CD14-positive monocyte (primary cell): ENCODE data around the gene CFAP70. TPM values are rescaled to one million over a fixed set of nuclear protein-coding genes. Genes with fewer than 3 reads are reported as not detected.

Experiments
- DNase-seq, 3 donors: peaks; one replicate each; pipeline ENCODE4 v3.0.0-alpha.2; 2011 to 2022
- H2AFZ ChIP-seq: 2 replicates; pipeline ENCODE4 v1.6.0; 2012; ENCODE audit warnings: mild to moderate bottlenecking, low read depth, low read length, inconsistent platforms; ENCODE audit not compliant: insufficient read depth, poor library complexity, severe bottlenecking
- H3K27ac ChIP-seq, 2 donors: 1 replicate in 1 of 2; 2 replicates in 1 of 2; pipeline ENCODE4 v1.5.1; 2012 to 2013; ENCODE audit warnings: low read length in 2 of 2, control low read depth in 1 of 2, inconsistent platforms in 1 of 2, low read depth in 1 of 2, mild to moderate bottlenecking in 1 of 2
- H3K27me3 ChIP-seq, 2 donors: one replicate each; pipeline versions ENCODE4 v1.6.0 to v1.6.1; 2011 to 2013; ENCODE audit warnings: low read length in 2 of 2; ENCODE audit not compliant: control insufficient read depth in 2 of 2, insufficient read depth in 2 of 2
- H3K36me3 ChIP-seq, 2 donors: replicated peaks in 1 of 2; 1 replicate in 1 of 2; 2 replicates in 1 of 2; pipeline versions ENCODE4 v1.5.1 to v1.6.1; 2012 to 2013; ENCODE audit warnings: low read length in 2 of 2, control low read depth in 1 of 2, inconsistent platforms in 1 of 2, mild to moderate bottlenecking in 1 of 2; ENCODE audit not compliant: insufficient read depth in 2 of 2, control insufficient read depth in 1 of 2
- H3K4me1 ChIP-seq, 2 donors: 1 replicate in 1 of 2; 2 replicates in 1 of 2; pipeline versions ENCODE4 v1.5.1 to v1.6.1; 2012 to 2013; ENCODE audit warnings: low read length in 2 of 2, control low read depth in 1 of 2, inconsistent platforms in 1 of 2, mild to moderate bottlenecking in 1 of 2, moderate library complexity in 1 of 2; ENCODE audit not compliant: insufficient read depth in 2 of 2, control insufficient read depth in 1 of 2
- H3K4me2 ChIP-seq: replicated peaks from 2 replicates; pipeline ENCODE3; 2012; ENCODE audit warnings: low read length, moderate library complexity, mild to moderate bottlenecking; ENCODE audit not compliant: poor library complexity, severe bottlenecking; ENCODE audit errors: extremely low read depth
- H3K4me3 ChIP-seq, 3 experiments: fragments of 200-600 bp in 1 of 3; sonication (generic) in 1 of 3; replicated peaks in 1 of 3; 1 replicate in 2 of 3; 2 replicates in 1 of 3; pipeline ENCODE4 v1.5.1; 2011 to 2013; ENCODE audit warnings: low read length in 3 of 3, mild to moderate bottlenecking in 3 of 3, control low read depth in 2 of 3, low read depth in 2 of 3, inconsistent platforms in 1 of 3, moderate library complexity in 1 of 3
- H3K79me2 ChIP-seq: 2 replicates; pipeline ENCODE4 v1.6.0; 2012; ENCODE audit warnings: mild to moderate bottlenecking, control low read depth, inconsistent platforms, low read length, moderate library complexity; ENCODE audit not compliant: insufficient read depth
- H3K9ac ChIP-seq: 2 replicates; pipeline ENCODE4 v1.6.0; 2017; ENCODE audit warnings: low read length, mild to moderate bottlenecking; ENCODE audit not compliant: insufficient read depth, poor library complexity, severe bottlenecking
- H3K9me3 ChIP-seq, 2 donors: replicated peaks in 1 of 2; 1 replicate in 1 of 2; 2 replicates in 1 of 2; pipeline versions ENCODE4 v1.5.1 to v1.6.1; 2012 to 2013; ENCODE audit warnings: low read length in 2 of 2, control low read depth in 1 of 2; ENCODE audit not compliant: control insufficient read depth in 1 of 2, insufficient read depth in 1 of 2
- H4K20me1 ChIP-seq: 2 replicates; pipeline ENCODE4 v1.6.0; 2012; ENCODE audit warnings: mild to moderate bottlenecking, low read length, control low read depth, moderate library complexity; ENCODE audit not compliant: insufficient read depth
- H3K27ac Mint-ChIP-seq, 7 donors: one replicate each; pipeline ENCODE4 v1.8.0; 2020; ENCODE audit warnings: mild to moderate bottlenecking in 7 of 7, mixed read lengths in 7 of 7, moderate library complexity in 6 of 7, inconsistent platforms in 2 of 7
- H3K27me3 Mint-ChIP-seq, 3 donors: one replicate each; pipeline ENCODE4 v1.8.0; 2021 to 2022; ENCODE audit warnings: low read depth in 3 of 3, mild to moderate bottlenecking in 3 of 3, mixed read lengths in 3 of 3, moderate library complexity in 3 of 3, inconsistent platforms in 1 of 3
- H3K36me3 Mint-ChIP-seq, 2 donors: one replicate each; pipeline ENCODE4 v1.8.0; 2020; ENCODE audit warnings: mixed read lengths in 2 of 2, inconsistent platforms in 1 of 2, mild to moderate bottlenecking in 1 of 2
- H3K4me1 Mint-ChIP-seq: one replicate; pipeline ENCODE4 v1.8.0; 2020; ENCODE audit warnings: mild to moderate bottlenecking, mixed read lengths
- H3K4me3 Mint-ChIP-seq, 2 donors: one replicate each; pipeline ENCODE4 v1.8.0; 2020; ENCODE audit warnings: mild to moderate bottlenecking in 2 of 2, mixed read lengths in 2 of 2, moderate library complexity in 1 of 2
- H3K9me3 Mint-ChIP-seq, 7 donors: one replicate each; pipeline ENCODE4 v1.8.0; 2020 to 2022; ENCODE audit warnings: mixed read lengths in 7 of 7, mild to moderate bottlenecking in 6 of 7, moderate library complexity in 6 of 7, inconsistent platforms in 2 of 7
- WGBS: methylation state at CpG from one replicate; pipeline ENCODE4 v1.1.5; 2013; ENCODE audit warnings: missing lambda C conversion rate; ENCODE audit not compliant: insufficient coverage; 5-methylcytosine and 5-hydroxymethylcytosine counted together
- intact Hi-C, 2 donors: fragments of 100-400 bp; cut with micrococcal nuclease; formaldehyde crosslinking; loops; one replicate each; pipeline versions ENCODE4 v1.15.0 to v1.15.1; 2023
- polyA plus RNA-seq, 3 donors: library from polyadenylated mRNA; depleted of rRNA in 1 of 3; unstranded in 2 of 3; stranded (reverse) in 1 of 3; fragments of 300-500 nt in 2 of 3; fragments of >200 nt in 1 of 3; fragmentation: Illumina TruSeq in 2 of 3; gene quantifications; 1 replicate in 2 of 3; 2 replicates in 1 of 3; pipeline ENCODE4 v1.2.3, GENCODE V29; 2012 to 2021
- TF ChIP-seq, protein P1 (sequence below): fragments of 200-600 bp; IDR thresholded peaks from one replicate; pipeline ENCODE4 v1.8.0; 2022; ENCODE audit warnings: antibody characterized with exemption, mild to moderate bottlenecking

The CFAP70 gene
- polyA plus RNA-seq, 3 donors, result 0.13 to 1.1 TPM; not detected in 1

DNA sequence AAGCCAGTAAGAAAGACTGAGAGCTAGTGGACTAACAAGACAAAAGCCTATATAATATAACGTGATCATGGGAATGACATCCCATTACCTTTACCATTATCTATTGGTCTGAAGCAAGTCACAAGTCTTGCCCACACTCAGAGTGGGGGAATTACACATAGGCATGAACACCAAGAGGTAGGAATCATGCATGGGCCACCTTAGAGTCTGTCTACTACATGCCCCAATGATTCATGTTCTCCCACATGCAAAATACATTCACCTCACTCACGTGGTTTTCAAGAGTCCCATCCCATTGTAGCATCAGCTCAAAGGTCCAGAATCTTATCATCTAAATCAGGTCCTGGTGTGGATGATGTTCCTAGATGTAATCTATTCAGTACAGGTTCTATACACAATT lies 141.0 kb downstream of the CFAP70 start:
- H3K9me3 Mint-ChIP-seq, result peaks cover 0 to 2% (median 0%) of the 10 kb centered on the region in 7 donors
- no peak for DNase-seq
- Histone ChIP-seq H3K9me3 (no peaks in the 10 kb centered on the region), H3K79me2 (no peaks in the 10 kb centered on the region), H3K27ac (no peak overlapping the region), H3K4me1 (no peaks in the 10 kb centered on the region), H3K9ac (no peak overlapping the region), H3K27me3 (no peaks in the 10 kb centered on the region), H3K4me2 (no peak overlapping the region), H3K4me3 (no peak overlapping the region), H3K36me3 (peaks cover 17 to 47% of the 10 kb centered on the region in 2 donors), H4K20me1 (no peaks in the 10 kb centered on the region), H2AFZ (no peak overlapping the region)
- no peaks in the 10 kb centered on the region for H3K27me3 Mint-ChIP-seq
- no peak overlapping the region for H3K27ac Mint-ChIP-seq
- H3K36me3 Mint-ChIP-seq, result peaks cover 60 to 67% of the 10 kb centered on the region in 2 donors
- intact Hi-C loops, result no loop called here
- H3K4me1 Mint-ChIP-seq, result no peaks in the 10 kb centered on the region
- TF ChIP-seq, protein P1, sequence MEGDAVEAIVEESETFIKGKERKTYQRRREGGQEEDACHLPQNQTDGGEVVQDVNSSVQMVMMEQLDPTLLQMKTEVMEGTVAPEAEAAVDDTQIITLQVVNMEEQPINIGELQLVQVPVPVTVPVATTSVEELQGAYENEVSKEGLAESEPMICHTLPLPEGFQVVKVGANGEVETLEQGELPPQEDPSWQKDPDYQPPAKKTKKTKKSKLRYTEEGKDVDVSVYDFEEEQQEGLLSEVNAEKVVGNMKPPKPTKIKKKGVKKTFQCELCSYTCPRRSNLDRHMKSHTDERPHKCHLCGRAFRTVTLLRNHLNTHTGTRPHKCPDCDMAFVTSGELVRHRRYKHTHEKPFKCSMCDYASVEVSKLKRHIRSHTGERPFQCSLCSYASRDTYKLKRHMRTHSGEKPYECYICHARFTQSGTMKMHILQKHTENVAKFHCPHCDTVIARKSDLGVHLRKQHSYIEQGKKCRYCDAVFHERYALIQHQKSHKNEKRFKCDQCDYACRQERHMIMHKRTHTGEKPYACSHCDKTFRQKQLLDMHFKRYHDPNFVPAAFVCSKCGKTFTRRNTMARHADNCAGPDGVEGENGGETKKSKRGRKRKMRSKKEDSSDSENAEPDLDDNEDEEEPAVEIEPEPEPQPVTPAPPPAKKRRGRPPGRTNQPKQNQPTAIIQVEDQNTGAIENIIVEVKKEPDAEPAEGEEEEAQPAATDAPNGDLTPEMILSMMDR, result no peak
- no peak overlapping the region for H3K4me3 Mint-ChIP-seq
- no CpG with 5 or more reads among the region's 2 CpGs for WGBS

DNA sequence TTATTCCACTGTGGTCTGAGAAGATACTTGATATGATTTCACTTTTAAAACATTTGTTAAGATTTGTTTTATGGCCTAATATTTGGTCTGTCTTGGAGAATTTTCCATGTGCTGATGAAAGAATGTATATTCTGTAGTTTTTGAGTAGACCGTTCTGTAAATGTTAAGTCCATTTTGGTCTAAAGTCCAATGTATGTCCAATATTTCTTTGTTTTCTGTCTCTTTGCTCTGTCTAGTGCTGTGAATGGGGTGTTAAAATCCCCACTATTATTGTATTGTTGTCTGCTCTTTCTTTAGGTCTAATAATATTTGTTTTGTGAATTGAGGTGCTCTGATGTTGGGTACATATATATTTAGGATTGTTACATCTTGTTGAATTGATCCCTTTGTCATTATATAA lies 142.9 kb downstream of the CFAP70 start:
- intact Hi-C loops, result no loop called here
- Histone ChIP-seq H2AFZ (no peak overlapping the region), H3K36me3 (peaks cover 19 to 62% of the 10 kb centered on the region in 2 donors), H4K20me1 (no peaks in the 10 kb centered on the region), H3K27me3 (no peaks in the 10 kb centered on the region), H3K79me2 (no peaks in the 10 kb centered on the region), H3K9ac (no peak overlapping the region), H3K4me1 (no peaks in the 10 kb centered on the region), H3K27ac (no peak overlapping the region), H3K4me2 (no peak overlapping the region), H3K9me3 (no peaks in the 10 kb centered on the region), H3K4me3 (no peak overlapping the region)
- no CpG with 5 or more reads among the region's 1 CpG for WGBS
- TF ChIP-seq, protein P1, result no peak
- Mint-ChIP-seq H3K4me3 (no peak overlapping the region), H3K36me3 (peaks cover 57 to 60% of the 10 kb centered on the region in 2 donors), H3K4me1 (no peaks in the 10 kb centered on the region), H3K27me3 (no peaks in the 10 kb centered on the region), H3K27ac (no peak overlapping the region), H3K9me3 (peaks cover 0 to 2% (median 0%) of the 10 kb centered on the region in 7 donors)
- no peak for DNase-seq
